GM12878 (cell line): ENCODE data around the gene ANXA11. TPM values are rescaled to one million over a fixed set of nuclear protein-coding genes. Genes with fewer than 3 reads are reported as not detected.

Source experiments
- ATAC-seq: fragments of 200-7000 bp; cut with Tn5 transposase; 3 replicates; pipeline ENCODE4 v1.9.1; 2020; ENCODE audit warnings: mild to moderate bottlenecking, moderate library complexity
- BruUV-seq: library from RNA; stranded (reverse); fragments of 400-500 nt; replicated peaks from 2 replicates; lab custom pipeline; 2021; lab: Mats Ljungman, UMichigan
- CTCF ChIA-PET: fragments of 300-600 bp; sonication (Branson Sonifier 250); formaldehyde crosslinking; extraction: SDS; loops from one replicate; lab custom pipeline; 2021; ENCODE audit warnings: inconsistent platforms; lab: Yijun Ruan, JAX
- POLR2A ChIA-PET: fragments of 350-600 bp; formaldehyde crosslinking; extraction: SDS; loops from one replicate; lab custom pipeline; 2021; ENCODE audit warnings: inconsistent platforms; lab: Charles Lee
- RAD21 ChIA-PET: fragments of 300-600 bp; sonication (Branson Sonifier 250); formaldehyde crosslinking; loops from one replicate; lab custom pipeline; 2023; ENCODE audit warnings: antibody characterized with exemption; ENCODE audit not compliant: unreplicated experiment; lab: Charles Lee
- SMC1A ChIA-PET: fragments of 300-600 bp; sonication (Branson Sonifier 250); formaldehyde crosslinking; loops from one replicate; lab custom pipeline; 2023; ENCODE audit not compliant: unreplicated experiment, uncharacterized antibody; lab: Charles Lee
- DNase-seq: peaks from one replicate; pipeline ENCODE4 v3.0.0-alpha.2; 2011; ENCODE audit warnings: low read depth, low spot score
- FAIRE-seq: peaks from 3 replicates; lab custom pipeline; 2011; peaks lifted over from hg19 to GRCh38; lab: Jason Lieb, UNC
- H2AFZ ChIP-seq: 2 replicates; pipeline ENCODE4 v1.6.0; 2011; ENCODE audit warnings: low read depth, low read length, control low read depth; ENCODE audit not compliant: control insufficient read depth
- H3K27ac ChIP-seq: 2 replicates; pipeline ENCODE4 v1.5.1; 2011; ENCODE audit warnings: control low read depth; ENCODE audit not compliant: control insufficient read depth, insufficient read depth
- H3K27me3 ChIP-seq, 2 experiments: replicated peaks in 1 of 2; 2 replicates each; pipeline versions ENCODE4 v1.6.0 to v1.6.1; 2011; ENCODE audit warnings: low read length in 1 of 2; ENCODE audit not compliant: control insufficient read depth in 2 of 2, insufficient read depth in 2 of 2
- H3K36me3 ChIP-seq, 2 experiments: 2 replicates each; pipeline ENCODE4 v1.5.1; 2011; ENCODE audit warnings: low read length in 1 of 2; ENCODE audit not compliant: control insufficient read depth in 2 of 2, insufficient read depth in 2 of 2
- H3K4me1 ChIP-seq: 2 replicates; pipeline ENCODE4 v1.6.1; 2011; ENCODE audit warnings: mild to moderate bottlenecking, low read length, moderate library complexity, mixed read lengths; ENCODE audit not compliant: control insufficient read depth, insufficient read depth
- H3K4me2 ChIP-seq: 2 replicates; pipeline ENCODE4 v1.6.0; 2011; ENCODE audit warnings: control low read depth; ENCODE audit not compliant: control insufficient read depth, insufficient read depth
- H3K4me3 ChIP-seq: fragments of 200-600 bp; sonication (generic); 2 replicates; pipeline ENCODE4 v1.5.1; 2016
- H3K79me2 ChIP-seq: 2 replicates; pipeline ENCODE4 v1.6.0; 2011; ENCODE audit warnings: low read length; ENCODE audit not compliant: control insufficient read depth, insufficient read depth
- H3K9ac ChIP-seq: 2 replicates; pipeline ENCODE4 v1.8.0; 2011; ENCODE audit warnings: low read length, control low read depth, mixed read lengths; ENCODE audit not compliant: control insufficient read depth, insufficient read depth
- H3K9me3 ChIP-seq: replicated peaks from 3 replicates; pipeline ENCODE4 v1.5.1; 2011; ENCODE audit warnings: mild to moderate bottlenecking, low read length; ENCODE audit not compliant: control insufficient read depth, insufficient read depth
- H4K20me1 ChIP-seq: 2 replicates; pipeline ENCODE4 v1.6.0; 2011; ENCODE audit not compliant: control insufficient read depth, insufficient read depth
- BACH1 ChIP-seq: fragments of 450-650 bp; IDR thresholded peaks from 2 replicates; pipeline ENCODE4 v1.6.1; 2017; ENCODE audit warnings: mild to moderate bottlenecking, borderline replicate concordance
- CHD2 ChIP-seq: IDR thresholded peaks from 2 replicates; pipeline ENCODE4 v1.6.1; 2011; ENCODE audit warnings: low read depth, low read length, improper control_type of control experiment, borderline replicate concordance
- HCFC1 ChIP-seq: fragments of 150-350 bp; IDR thresholded peaks from 2 replicates; pipeline ENCODE4 v1.6.1; 2014; ENCODE audit warnings: low read length
- POU2F2 ChIP-seq: IDR thresholded peaks from 3 replicates; pipeline ENCODE4 v1.6.1; 2011; ENCODE audit warnings: low read depth, mild to moderate bottlenecking, low read length, borderline replicate concordance
- SMAD1 ChIP-seq: fragments of 450-650 bp; IDR thresholded peaks from 2 replicates; pipeline ENCODE4 v1.6.1; 2018; ENCODE audit warnings: mild to moderate bottlenecking, low read depth; ENCODE audit not compliant: partially characterized antibody
- SMARCA5 ChIP-seq: fragments of 450-650 bp; IDR thresholded peaks from 2 replicates; pipeline ENCODE4 v1.6.1; 2017; ENCODE audit warnings: mild to moderate bottlenecking
- STAT1 ChIP-seq: fragments of 450-650 bp; conservative IDR thresholded peaks from 2 replicates; pipeline ENCODE4 v1.6.1; 2014; ENCODE audit warnings: antibody characterized with exemption, mild to moderate bottlenecking
- TARDBP ChIP-seq: IDR thresholded peaks from 2 replicates; pipeline ENCODE4 v1.6.1; 2016; ENCODE audit warnings: borderline replicate concordance
- WGBS: methylation state at CpG from one replicate; pipeline ENCODE4 v1.1.6; 2016; ENCODE audit warnings: low lambda C conversion rate; ENCODE audit not compliant: insufficient replicate concordance, insufficient coverage; ENCODE audit errors: missing lambda C conversion rate; 5-methylcytosine and 5-hydroxymethylcytosine counted together
- in situ Hi-C: fragments of 300-500 bp; cut with MboI; formaldehyde crosslinking; loops from 9 replicates; pipeline ENCODE4 v1.14.3; 2018; ENCODE audit warnings: mixed read lengths
- intact Hi-C: fragments of 100-400 bp; cut with micrococcal nuclease; formaldehyde crosslinking; loops from one replicate; pipeline ENCODE4 v1.14.2; 2022; ENCODE audit not compliant: unreplicated experiment
- polyA plus RNA-seq, 11 experiments: library from polyadenylated mRNA; depleted of rRNA in 4 of 11; unstranded in 6 of 11; stranded (reverse) in 5 of 11; fragments of >200 nt; fragmentation: Nextera tagmentation in 4 of 11; fragmentation: Illumina TruSeq in 1 of 11; extraction: Ambion mirVana in 4 of 11; extraction: Trizol in 1 of 11; gene quantifications; 1 replicate in 1 of 11; 2 replicates in 10 of 11; pipeline versions ENCODE4 v1.2.1 to v1.2.3, GENCODE V29; 2011 to 2016; ENCODE audit warnings: inconsistent platforms in 2 of 11, missing spikeins in 2 of 11, low read depth in 1 of 11
- total RNA-seq, 4 experiments: library from RNA; depleted of rRNA in 3 of 4; stranded (reverse); fragments of >200 nt in 3 of 4; fragmentation: Illumina TruSeq in 1 of 4; extraction: Trizol in 1 of 4; gene quantifications; 2 replicates each; pipeline versions ENCODE4 v1.2.1 to v1.2.3, GENCODE V29; 2013 to 2021
- TF ChIP-seq, protein P1 (sequence below): fragments of 450-650 bp; IDR thresholded peaks from 2 replicates; pipeline ENCODE4 v1.6.1; 2018; ENCODE audit warnings: borderline replicate concordance, mild to moderate bottlenecking; ENCODE audit not compliant: partially characterized antibody
- TF ChIP-seq, protein P2 (sequence below): fragments of 450-650 bp; IDR thresholded peaks from 2 replicates; pipeline ENCODE4 v1.6.1; 2016; ENCODE audit warnings: mild to moderate bottlenecking
- TF ChIP-seq, protein P3 (sequence below): IDR thresholded peaks from 2 replicates; pipeline ENCODE4 v1.6.1; 2012; ENCODE audit warnings: improper control_type of control experiment, low read depth, low read length; ENCODE audit not compliant: insufficient replicate concordance
- TF ChIP-seq, protein P4 (sequence below): fragments of 450-650 bp; conservative IDR thresholded peaks from 2 replicates; pipeline ENCODE4 v1.6.1; 2017; ENCODE audit warnings: mild to moderate bottlenecking, moderate library complexity

Gene ANXA11
- total and polyA plus RNA-seq, 10 of the 15 experiments (the other 5 are each of a cell fraction or from before 2014, with no cell fraction given) = 25.0 to 129 (median 72.2) TPM

DNA sequence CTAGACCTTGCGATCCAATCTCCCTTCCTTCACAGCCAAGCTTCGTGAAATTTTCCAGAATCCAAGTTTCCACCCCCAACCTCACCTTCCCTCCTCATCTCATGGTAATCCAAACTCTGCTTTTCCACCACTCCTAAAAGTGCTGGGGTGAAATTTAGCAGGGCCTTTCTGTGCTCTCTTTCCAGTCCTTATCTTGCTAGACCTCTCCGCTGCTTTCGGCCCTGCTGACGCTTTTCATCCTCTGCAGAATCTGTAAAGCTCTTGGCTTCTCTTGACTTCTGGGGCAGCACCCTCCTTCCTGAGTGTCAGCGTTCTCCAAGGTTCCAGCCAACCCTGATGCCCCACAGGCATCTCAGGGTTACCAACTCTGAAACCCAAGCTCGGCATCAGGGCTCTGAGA lies 65.1 kb downstream of the ANXA11 start:
- no peak overlapping the region for H3K9ac ChIP-seq
- ChIA-PET RAD21 (no interaction called here), CTCF (interaction anchor here (0.5 to 1.5 kb wide), 2 partner anchors 36 to 82 kb away, joined by 3 to 6 read pairs; no protein-coding TSS in a partner anchor), POLR2A (no interaction called here), SMC1A (interaction anchor here (1.6 to 1.8 kb wide), 2 partner anchors 82 to 121 kb away, joined by 4 read pairs; no protein-coding TSS in a partner anchor)
- no peaks in the 10 kb centered on the region for H3K79me2 ChIP-seq
- ATAC-seq = no peak
- intact Hi-C loops = no loop called here
- no peak for FAIRE-seq
- no peak overlapping the region for H3K4me3 ChIP-seq
- H3K4me1 ChIP-seq = peaks cover 7% of the 10 kb centered on the region
- BruUV-seq = no TSS peak
- DNase-seq = no peak
- no peaks in the 10 kb centered on the region for H3K9me3 ChIP-seq
- no peak overlapping the region for H3K4me2 ChIP-seq
- in situ Hi-C loops = no loop called here
- H3K36me3 ChIP-seq = no peaks in the 10 kb centered on the region
- H3K27me3 ChIP-seq = no peaks in the 10 kb centered on the region; a peak in 1 of 4 replicates
- WGBS = 55% methylated on average over 7 of the region's 7 CpGs
- H4K20me1 ChIP-seq = no peaks in the 10 kb centered on the region
- H2AFZ ChIP-seq = no peak overlapping the region
- H3K27ac ChIP-seq = no peak overlapping the region
- no peak for TF ChIP-seq STAT1
- TF ChIP-seq POU2F2 = no peak
- TF ChIP-seq, protein P1, sequence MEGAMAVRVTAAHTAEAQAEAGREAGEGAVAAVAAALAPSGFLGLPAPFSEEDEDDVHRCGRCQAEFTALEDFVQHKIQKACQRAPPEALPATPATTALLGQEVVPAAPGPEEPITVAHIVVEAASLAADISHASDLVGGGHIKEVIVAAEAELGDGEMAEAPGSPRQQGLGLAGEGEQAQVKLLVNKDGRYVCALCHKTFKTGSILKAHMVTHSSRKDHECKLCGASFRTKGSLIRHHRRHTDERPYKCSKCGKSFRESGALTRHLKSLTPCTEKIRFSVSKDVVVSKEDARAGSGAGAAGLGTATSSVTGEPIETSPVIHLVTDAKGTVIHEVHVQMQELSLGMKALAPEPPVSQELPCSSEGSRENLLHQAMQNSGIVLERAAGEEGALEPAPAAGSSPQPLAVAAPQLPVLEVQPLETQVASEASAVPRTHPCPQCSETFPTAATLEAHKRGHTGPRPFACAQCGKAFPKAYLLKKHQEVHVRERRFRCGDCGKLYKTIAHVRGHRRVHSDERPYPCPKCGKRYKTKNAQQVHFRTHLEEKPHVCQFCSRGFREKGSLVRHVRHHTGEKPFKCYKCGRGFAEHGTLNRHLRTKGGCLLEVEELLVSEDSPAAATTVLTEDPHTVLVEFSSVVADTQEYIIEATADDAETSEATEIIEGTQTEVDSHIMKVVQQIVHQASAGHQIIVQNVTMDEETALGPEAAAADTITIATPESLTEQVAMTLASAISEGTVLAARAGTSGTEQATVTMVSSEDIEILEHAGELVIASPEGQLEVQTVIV = no peak
- TF ChIP-seq, protein P2, sequence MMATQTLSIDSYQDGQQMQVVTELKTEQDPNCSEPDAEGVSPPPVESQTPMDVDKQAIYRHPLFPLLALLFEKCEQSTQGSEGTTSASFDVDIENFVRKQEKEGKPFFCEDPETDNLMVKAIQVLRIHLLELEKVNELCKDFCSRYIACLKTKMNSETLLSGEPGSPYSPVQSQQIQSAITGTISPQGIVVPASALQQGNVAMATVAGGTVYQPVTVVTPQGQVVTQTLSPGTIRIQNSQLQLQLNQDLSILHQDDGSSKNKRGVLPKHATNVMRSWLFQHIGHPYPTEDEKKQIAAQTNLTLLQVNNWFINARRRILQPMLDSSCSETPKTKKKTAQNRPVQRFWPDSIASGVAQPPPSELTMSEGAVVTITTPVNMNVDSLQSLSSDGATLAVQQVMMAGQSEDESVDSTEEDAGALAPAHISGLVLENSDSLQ = no peak
- TF ChIP-seq, protein P3, sequence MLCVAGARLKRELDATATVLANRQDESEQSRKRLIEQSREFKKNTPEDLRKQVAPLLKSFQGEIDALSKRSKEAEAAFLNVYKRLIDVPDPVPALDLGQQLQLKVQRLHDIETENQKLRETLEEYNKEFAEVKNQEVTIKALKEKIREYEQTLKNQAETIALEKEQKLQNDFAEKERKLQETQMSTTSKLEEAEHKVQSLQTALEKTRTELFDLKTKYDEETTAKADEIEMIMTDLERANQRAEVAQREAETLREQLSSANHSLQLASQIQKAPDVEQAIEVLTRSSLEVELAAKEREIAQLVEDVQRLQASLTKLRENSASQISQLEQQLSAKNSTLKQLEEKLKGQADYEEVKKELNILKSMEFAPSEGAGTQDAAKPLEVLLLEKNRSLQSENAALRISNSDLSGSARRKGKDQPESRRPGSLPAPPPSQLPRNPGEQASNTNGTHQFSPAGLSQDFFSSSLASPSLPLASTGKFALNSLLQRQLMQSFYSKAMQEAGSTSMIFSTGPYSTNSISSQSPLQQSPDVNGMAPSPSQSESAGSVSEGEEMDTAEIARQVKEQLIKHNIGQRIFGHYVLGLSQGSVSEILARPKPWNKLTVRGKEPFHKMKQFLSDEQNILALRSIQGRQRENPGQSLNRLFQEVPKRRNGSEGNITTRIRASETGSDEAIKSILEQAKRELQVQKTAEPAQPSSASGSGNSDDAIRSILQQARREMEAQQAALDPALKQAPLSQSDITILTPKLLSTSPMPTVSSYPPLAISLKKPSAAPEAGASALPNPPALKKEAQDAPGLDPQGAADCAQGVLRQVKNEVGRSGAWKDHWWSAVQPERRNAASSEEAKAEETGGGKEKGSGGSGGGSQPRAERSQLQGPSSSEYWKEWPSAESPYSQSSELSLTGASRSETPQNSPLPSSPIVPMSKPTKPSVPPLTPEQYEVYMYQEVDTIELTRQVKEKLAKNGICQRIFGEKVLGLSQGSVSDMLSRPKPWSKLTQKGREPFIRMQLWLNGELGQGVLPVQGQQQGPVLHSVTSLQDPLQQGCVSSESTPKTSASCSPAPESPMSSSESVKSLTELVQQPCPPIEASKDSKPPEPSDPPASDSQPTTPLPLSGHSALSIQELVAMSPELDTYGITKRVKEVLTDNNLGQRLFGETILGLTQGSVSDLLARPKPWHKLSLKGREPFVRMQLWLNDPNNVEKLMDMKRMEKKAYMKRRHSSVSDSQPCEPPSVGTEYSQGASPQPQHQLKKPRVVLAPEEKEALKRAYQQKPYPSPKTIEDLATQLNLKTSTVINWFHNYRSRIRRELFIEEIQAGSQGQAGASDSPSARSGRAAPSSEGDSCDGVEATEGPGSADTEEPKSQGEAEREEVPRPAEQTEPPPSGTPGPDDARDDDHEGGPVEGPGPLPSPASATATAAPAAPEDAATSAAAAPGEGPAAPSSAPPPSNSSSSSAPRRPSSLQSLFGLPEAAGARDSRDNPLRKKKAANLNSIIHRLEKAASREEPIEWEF = no peak
- TF ChIP-seq HCFC1 = no peak
- TF ChIP-seq, protein P4, sequence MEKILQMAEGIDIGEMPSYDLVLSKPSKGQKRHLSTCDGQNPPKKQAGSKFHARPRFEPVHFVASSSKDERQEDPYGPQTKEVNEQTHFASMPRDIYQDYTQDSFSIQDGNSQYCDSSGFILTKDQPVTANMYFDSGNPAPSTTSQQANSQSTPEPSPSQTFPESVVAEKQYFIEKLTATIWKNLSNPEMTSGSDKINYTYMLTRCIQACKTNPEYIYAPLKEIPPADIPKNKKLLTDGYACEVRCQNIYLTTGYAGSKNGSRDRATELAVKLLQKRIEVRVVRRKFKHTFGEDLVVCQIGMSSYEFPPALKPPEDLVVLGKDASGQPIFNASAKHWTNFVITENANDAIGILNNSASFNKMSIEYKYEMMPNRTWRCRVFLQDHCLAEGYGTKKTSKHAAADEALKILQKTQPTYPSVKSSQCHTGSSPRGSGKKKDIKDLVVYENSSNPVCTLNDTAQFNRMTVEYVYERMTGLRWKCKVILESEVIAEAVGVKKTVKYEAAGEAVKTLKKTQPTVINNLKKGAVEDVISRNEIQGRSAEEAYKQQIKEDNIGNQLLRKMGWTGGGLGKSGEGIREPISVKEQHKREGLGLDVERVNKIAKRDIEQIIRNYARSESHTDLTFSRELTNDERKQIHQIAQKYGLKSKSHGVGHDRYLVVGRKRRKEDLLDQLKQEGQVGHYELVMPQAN = no peak
- no peak for TF ChIP-seq CHD2
- TF ChIP-seq BACH1 = no peak
- no peak for TF ChIP-seq SMARCA5
- TF ChIP-seq SMAD1 = no peak
- no peak for TF ChIP-seq TARDBP
